SK-N-SH (cell line): ENCODE data around the gene GGT5. TPM values are rescaled to one million over a fixed set of nuclear protein-coding genes. Genes with fewer than 3 reads are reported as not detected.
"Not testable (repeated sequence)": the region's sequence is repeated elsewhere in the genome, so short reads cannot be mapped to it uniquely, and the experiment has no call there.

Experiments used
- CTCF ChIA-PET: fragments of 300-600, 350-600 bp; formaldehyde crosslinking; extraction: SDS; loops from one replicate; lab custom pipeline; 2021; lab: Yijun Ruan, JAX
- POLR2A ChIA-PET: fragments of 350-600 bp; sonication (Branson Sonifier 250); formaldehyde crosslinking; extraction: SDS; loops from one replicate; lab custom pipeline; 2020; ENCODE audit warnings: antibody characterized with exemption, inconsistent platforms; lab: Yijun Ruan, JAX
- DNase-seq: peaks from one replicate; pipeline ENCODE4 v3.0.0; 2012
- H2AFZ ChIP-seq: fragments of 200-600 bp; sonication (generic); 2 replicates; pipeline ENCODE4 v1.8.1; 2016; ENCODE audit warnings: antibody characterized with exemption, mild to moderate bottlenecking, low read depth
- H3F3A ChIP-seq: fragments of 200-600 bp; sonication (generic); replicated peaks from 2 replicates; pipeline ENCODE3; 2016; ENCODE audit warnings: antibody characterized with exemption, mild to moderate bottlenecking; ENCODE audit not compliant: insufficient read depth
- H3K27ac ChIP-seq, 2 experiments: fragments of 200-500 bp in 1 of 2; fragments of 200-600 bp in 1 of 2; sonication (Bioruptor generic) in 1 of 2; sonication (generic), shearing (Covaris generic) in 1 of 2; 2 replicates each; pipeline versions ENCODE4 v1.5.1 to v1.6.1; 2014 to 2016; ENCODE audit warnings: low read depth in 2 of 2, inconsistent platforms in 1 of 2, low read length in 1 of 2, mild to moderate bottlenecking in 1 of 2, mixed read lengths in 1 of 2
- H3K27me3 ChIP-seq: fragments of 200-600 bp; sonication (generic), shearing (Covaris generic); 2 replicates; pipeline ENCODE4 v1.6.1; 2016; ENCODE audit warnings: mixed run types; ENCODE audit not compliant: insufficient read depth
- H3K36me3 ChIP-seq, 2 experiments: fragments of 200-500 bp in 1 of 2; fragments of 200-600 bp in 1 of 2; sonication (Bioruptor generic) in 1 of 2; sonication (generic) in 1 of 2; replicated peaks in 1 of 2; 2 replicates each; pipeline versions ENCODE3 to v1.5.1; 2014 to 2016; ENCODE audit warnings: low read length in 1 of 2, mild to moderate bottlenecking in 1 of 2; ENCODE audit not compliant: insufficient read depth in 2 of 2, control insufficient read depth in 1 of 2
- H3K4me1 ChIP-seq, 2 experiments: fragments of 200-500 bp in 1 of 2; fragments of 200-600 bp in 1 of 2; sonication (Bioruptor generic) in 1 of 2; sonication (generic), shearing (Covaris generic) in 1 of 2; 2 replicates each; pipeline versions ENCODE4 v1.5.1 to v1.6.1; 2014 to 2016; ENCODE audit warnings: low read depth in 1 of 2, low read length in 1 of 2, mixed run types in 1 of 2; ENCODE audit not compliant: insufficient read depth in 2 of 2, control insufficient read depth in 1 of 2
- H3K4me2 ChIP-seq: fragments of 200-600 bp; sonication (generic), shearing (Covaris generic); 2 replicates; pipeline ENCODE4 v1.6.1; 2017; ENCODE audit warnings: mixed run types
- H3K4me3 ChIP-seq, 2 experiments: fragments of 200-500 bp in 1 of 2; fragments of 200-600 bp in 1 of 2; sonication (Bioruptor generic) in 1 of 2; sonication (generic), shearing (Covaris generic) in 1 of 2; 2 replicates each; pipeline versions ENCODE4 v1.5.1 to v1.8.1; 2014 to 2016; ENCODE audit warnings: low read depth in 2 of 2, inconsistent platforms in 1 of 2, low read length in 1 of 2, mild to moderate bottlenecking in 1 of 2, mixed read lengths in 1 of 2, moderate library complexity in 1 of 2
- H3K79me2 ChIP-seq: fragments of 200-600 bp; sonication (generic); 2 replicates; pipeline ENCODE4 v1.8.1; 2017; ENCODE audit warnings: mild to moderate bottlenecking; ENCODE audit not compliant: insufficient read depth
- H3K9ac ChIP-seq: fragments of 200-600 bp; sonication (generic); 2 replicates; pipeline ENCODE4 v1.6.1; 2017; ENCODE audit warnings: mixed run types
- H3K9me2 ChIP-seq: fragments of 200-600 bp; sonication (generic); 2 replicates; pipeline ENCODE4 v1.6.1; 2017; ENCODE audit warnings: mixed run types
- H3K9me3 ChIP-seq: fragments of 200-600 bp; sonication (generic); 2 replicates; pipeline ENCODE4 v1.6.1; 2017; ENCODE audit warnings: mixed run types, mild to moderate bottlenecking, moderate library complexity
- H4K20me1 ChIP-seq: fragments of 200-600 bp; sonication (generic); 2 replicates; pipeline ENCODE4 v1.6.1; 2017; ENCODE audit warnings: mild to moderate bottlenecking, mixed run types; ENCODE audit not compliant: insufficient read depth
- CHD2 ChIP-seq: fragments of 150-350 bp; IDR thresholded peaks from 2 replicates; pipeline ENCODE4 v1.6.1; 2018; ENCODE audit warnings: low read length; ENCODE audit not compliant: partially characterized antibody
- EP300 ChIP-seq, 2 experiments: IDR thresholded peaks; 2 replicates each; pipeline versions ENCODE4 v1.4.0 to v1.6.1; 2012; ENCODE audit warnings: borderline replicate concordance in 1 of 2, low read depth in 1 of 2, low read length in 1 of 2
- GATA2 ChIP-seq: sonication (generic); formaldehyde crosslinking; IDR thresholded peaks from 2 replicates; pipeline ENCODE4 v1.5.0; 2020; ENCODE audit warnings: mild to moderate bottlenecking, missing genetic modification reagents
- MEF2A ChIP-seq: IDR thresholded peaks from 2 replicates; pipeline ENCODE4 v1.4.0; 2012; ENCODE audit warnings: low read depth, borderline replicate concordance
- RXRA ChIP-seq: IDR thresholded peaks from 2 replicates; pipeline ENCODE4 v1.4.0; 2012; ENCODE audit warnings: low read depth, mild to moderate bottlenecking, borderline replicate concordance
- TAF1 ChIP-seq: IDR thresholded peaks from 2 replicates; pipeline ENCODE4 v1.6.1; 2012; ENCODE audit warnings: low read depth, mild to moderate bottlenecking, low read length, moderate library complexity, borderline replicate concordance
- USF2 ChIP-seq: fragments of 150-350 bp; IDR thresholded peaks from 2 replicates; pipeline ENCODE4 v1.6.1; 2017; ENCODE audit warnings: antibody characterized with exemption, low read length, low read depth, borderline replicate concordance
- WGBS: methylation state at CpG from one replicate; pipeline ENCODE4 v1.1.6; 2017; ENCODE audit warnings: low lambda C conversion rate; 5-methylcytosine and 5-hydroxymethylcytosine counted together
- polyA plus RNA-seq, 3 experiments: library from polyadenylated mRNA; depleted of rRNA; stranded (reverse); fragments of >200 nt; gene quantifications; 2 replicates each; pipeline ENCODE4 v1.2.3, GENCODE V29; 2012
- TF ChIP-seq, protein P1 (sequence below): IDR thresholded peaks from 2 replicates; pipeline ENCODE4; 2012

GGT5 gene
- polyA plus RNA-seq, 1 of the 3 experiments (the other 2 are of a cell fraction), result 4.6 TPM

- TF ChIP-seq USF2 (no peak), CHD2 (no peak), MEF2A (peak; percentile 76), TAF1 (peak; percentile 22; the same call in 1 of the 2 replicates), RXRA (peak; percentile 60; the same call in 1 of the 2 replicates), EP300 (IDR thresholded peaks at IDR 0.05; ENCODE audit: borderline replicate concordance in 1 of 2, low read depth in 1 of 2, low read length in 1 of 2) (peak; percentile 38 to 87; a peak in 3 of 4 replicates), GATA2 (CRISPR knock-in tag) (no peak)
- TF ChIP-seq, protein P1, sequence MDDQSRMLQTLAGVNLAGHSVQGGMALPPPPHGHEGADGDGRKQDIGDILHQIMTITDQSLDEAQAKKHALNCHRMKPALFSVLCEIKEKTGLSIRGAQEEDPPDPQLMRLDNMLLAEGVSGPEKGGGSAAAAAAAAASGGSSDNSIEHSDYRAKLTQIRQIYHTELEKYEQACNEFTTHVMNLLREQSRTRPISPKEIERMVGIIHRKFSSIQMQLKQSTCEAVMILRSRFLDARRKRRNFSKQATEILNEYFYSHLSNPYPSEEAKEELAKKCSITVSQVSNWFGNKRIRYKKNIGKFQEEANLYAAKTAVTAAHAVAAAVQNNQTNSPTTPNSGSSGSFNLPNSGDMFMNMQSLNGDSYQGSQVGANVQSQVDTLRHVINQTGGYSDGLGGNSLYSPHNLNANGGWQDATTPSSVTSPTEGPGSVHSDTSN, result peak; percentile 87
These were observed 44.2 kb upstream of the GGT5 start (continued) for GRCh38 chr22:24289114-24289513.

- not testable (repeated sequence) for DNase-seq
These were observed 42.9 kb upstream of the GGT5 start for GRCh38 chr22:24287801-24288200.

DNA sequence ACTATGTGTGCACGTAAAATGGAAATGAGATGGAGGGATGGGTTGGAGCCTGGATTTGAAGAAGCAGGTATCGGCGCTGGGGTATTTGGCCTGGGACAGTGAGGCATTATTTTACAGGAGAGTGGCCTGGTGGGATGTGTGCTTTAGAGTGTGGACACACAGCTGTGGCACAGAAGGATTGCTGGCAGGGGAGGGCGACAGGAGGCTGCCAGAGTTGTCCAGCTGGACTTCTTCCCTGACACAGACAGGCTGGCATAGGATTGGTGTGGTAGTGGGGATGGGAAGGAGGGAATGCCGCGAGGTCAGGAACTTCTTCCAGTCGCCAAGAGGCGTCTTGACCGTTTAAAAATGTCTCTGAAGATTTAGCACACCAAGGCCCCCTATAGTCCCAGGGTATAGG, 42.3 kb upstream of the GGT5 start:
- H3K36me3 ChIP-seq, H3K27me3 ChIP-seq, H3K9me2 ChIP-seq, H3K4me3 ChIP-seq, POLR2A ChIA-PET, H3K4me2 ChIP-seq, H3K27ac ChIP-seq, H2AFZ ChIP-seq, H3K9ac ChIP-seq, H4K20me1 ChIP-seq, DNase-seq, H3K9me3 ChIP-seq: not testable (repeated sequence)
- peaks cover 87% of the 10 kb centered on the region for H3K79me2 ChIP-seq
- CTCF ChIA-PET, result interaction anchor here (1.2 kb wide), 1 partner anchor 239 kb away, joined by 4 read pairs; no protein-coding TSS in a partner anchor
- peaks cover 38 to 58% of the 10 kb centered on the region in 2 experiments for H3K4me1 ChIP-seq
- peaks cover 58% of the 10 kb centered on the region for H3F3A ChIP-seq
- 97% methylated on average over 3 of the region's 9 CpGs for WGBS

More at GRCh38 chr22:24287801-24288200, 42.9 kb upstream of the GGT5 start:
- H4K20me1 ChIP-seq, H2AFZ ChIP-seq, H3K9me2 ChIP-seq, H3K4me3 ChIP-seq, H3K9me3 ChIP-seq, CTCF ChIA-PET, H3K9ac ChIP-seq, POLR2A ChIA-PET, H3K4me2 ChIP-seq, H3K27me3 ChIP-seq, H3K36me3 ChIP-seq: not testable (repeated sequence)
- 91% methylated on average over 6 of the region's 6 CpGs for WGBS
- Histone ChIP-seq H3F3A (peaks cover 58% of the 10 kb centered on the region), H3K27ac (peak overlapping the region; percentile 28 to 87; a peak in 2 of 4 replicates), H3K79me2 (peaks cover 87% of the 10 kb centered on the region), H3K4me1 (peaks cover 38 to 58% of the 10 kb centered on the region in 2 experiments)
